K562 (cell line): Measurements from ENCODE around the gene SLX9. TPM values are rescaled to one million over a fixed set of nuclear protein-coding genes. Genes with fewer than 3 reads are reported as not detected.

ENCODE experiments used
- ATAC-seq: fragments of 200-7000 bp; cut with Tn5 transposase; 3 replicates; pipeline ENCODE4 v1.9.1; 2020; ENCODE audit warnings: moderate library complexity
- BruUV-seq: library from RNA; stranded (reverse); fragments of 400-500 nt; replicated peaks from 2 replicates; lab custom pipeline; 2021; lab: Mats Ljungman, UMichigan
- CTCF ChIA-PET: fragments of 300-600 bp; formaldehyde crosslinking; extraction: SDS; loops from one replicate; lab custom pipeline; 2021; ENCODE audit warnings: low intra/inter-chr PET ratio; lab: Yijun Ruan, JAX
- POLR2A ChIA-PET: fragments of 300-600, 350-650 bp; sonication (Branson Sonifier 250); formaldehyde crosslinking; extraction: SDS; loops from one replicate; lab custom pipeline; 2021; ENCODE audit warnings: antibody characterized with exemption, inconsistent platforms; lab: Yijun Ruan, JAX
- DNase-seq, 4 experiments: peaks; one replicate each; pipeline versions ENCODE4 v3.0.0 to v3.0.0-alpha.2; 2011 to 2018; ENCODE audit warnings: low spot score in 3 of 4, mixed read lengths in 3 of 4; ENCODE audit errors: extremely low read depth in 1 of 4
- FAIRE-seq: peaks from 2 replicates; lab custom pipeline; 2011; peaks lifted over from hg19 to GRCh38; lab: Jason Lieb, UNC
- H2AFZ ChIP-seq: 2 replicates; pipeline ENCODE4 v1.6.0; 2011; ENCODE audit warnings: low read depth, low read length, control low read depth, inconsistent platforms
- H3K27ac ChIP-seq: fragments of 200-600 bp; 3 replicates; pipeline ENCODE4 v1.8.0; 2011; ENCODE audit warnings: low read depth, mild to moderate bottlenecking, control low read depth, inconsistent platforms, low read length, moderate library complexity, mixed read lengths; ENCODE audit errors: extremely low read depth
- H3K27me3 ChIP-seq, 2 experiments: fragments of 300-600 bp in 1 of 2; 2 replicates in 1 of 2; 3 replicates in 1 of 2; pipeline versions ENCODE4 v1.6.0 to v1.8.0; 2011; ENCODE audit warnings: inconsistent platforms in 2 of 2, low read length in 2 of 2, mild to moderate bottlenecking in 1 of 2, mixed read lengths in 1 of 2, moderate library complexity in 1 of 2; ENCODE audit not compliant: control insufficient read depth in 2 of 2, insufficient read depth in 2 of 2
- H3K36me3 ChIP-seq: fragments of 300-600 bp; 3 replicates; pipeline ENCODE4 v1.8.0; 2011; ENCODE audit warnings: mild to moderate bottlenecking, low read length, inconsistent platforms; ENCODE audit not compliant: control insufficient read depth, insufficient read depth
- H3K4me1 ChIP-seq, 2 experiments: fragments of 200-600 bp in 1 of 2; replicated peaks in 1 of 2; 2 replicates in 1 of 2; 3 replicates in 1 of 2; pipeline versions ENCODE4 v1.5.1 to v1.8.0; 2011; ENCODE audit warnings: inconsistent platforms in 2 of 2, low read length in 2 of 2, mild to moderate bottlenecking in 1 of 2, mixed read lengths in 1 of 2, moderate library complexity in 1 of 2; ENCODE audit not compliant: control insufficient read depth in 2 of 2, insufficient read depth in 2 of 2
- H3K4me2 ChIP-seq: 2 replicates; pipeline ENCODE4 v1.6.1; 2011; ENCODE audit warnings: low read length, control low read depth, inconsistent platforms, mixed read lengths; ENCODE audit not compliant: insufficient read depth
- H3K4me3 ChIP-seq: fragments of 200-600 bp; sonication (generic), shearing (Covaris generic); 2 replicates; pipeline ENCODE4 v1.5.1; 2016; ENCODE audit warnings: control low read depth, inconsistent platforms
- H3K79me2 ChIP-seq: fragments of 200-600 bp; 3 replicates; pipeline ENCODE4 v1.8.0; 2011; ENCODE audit warnings: low read length, inconsistent platforms; ENCODE audit not compliant: control insufficient read depth, insufficient read depth
- H3K9ac ChIP-seq, 2 experiments: 2 replicates each; pipeline versions ENCODE4 v1.6.0 to v1.6.1; 2011; ENCODE audit warnings: low read depth in 2 of 2, low read length in 2 of 2, control low read depth in 1 of 2, inconsistent platforms in 1 of 2, mild to moderate bottlenecking in 1 of 2, mixed read lengths in 1 of 2; ENCODE audit not compliant: insufficient read depth in 1 of 2
- H3K9me1 ChIP-seq: one replicate; pipeline ENCODE4 v1.6.0; 2011; ENCODE audit warnings: inconsistent platforms, mild to moderate bottlenecking, low read length, moderate library complexity; ENCODE audit not compliant: control insufficient read depth, insufficient read depth
- H3K9me3 ChIP-seq: replicated peaks from 2 replicates; pipeline ENCODE4 v1.5.1; 2011; ENCODE audit warnings: low read depth, low read length, inconsistent platforms; ENCODE audit not compliant: control insufficient read depth, insufficient read depth
- H4K20me1 ChIP-seq: replicated peaks from 2 replicates; pipeline ENCODE4 v1.6.1; 2011; ENCODE audit warnings: low read length, inconsistent platforms, mixed read lengths; ENCODE audit not compliant: control insufficient read depth, insufficient read depth
- ATF6 ChIP-seq: sonication (generic); formaldehyde crosslinking; IDR thresholded peaks from 2 replicates; pipeline ENCODE4 v1.4.0; 2020; ENCODE audit warnings: mild to moderate bottlenecking, missing genetic modification reagents
- FOXK1 ChIP-seq: sonication (generic); formaldehyde crosslinking; IDR thresholded peaks from 2 replicates; pipeline ENCODE4 v1.8.0; 2022; ENCODE audit warnings: missing genetic modification reagents, mild to moderate bottlenecking, borderline replicate concordance
- HSF4 ChIP-seq: fragments of 250-450 bp; sonication (Bioruptor Pico); IDR thresholded peaks from 2 replicates; pipeline ENCODE4 v2.1.2; 2022; ENCODE audit warnings: mild to moderate bottlenecking, moderate library complexity, borderline replicate concordance
- KDM5B ChIP-seq: fragments of 200-600 bp; sonication (generic); IDR thresholded peaks from 2 replicates; pipeline ENCODE4 v1.6.1; 2012; ENCODE audit warnings: low read depth, mild to moderate bottlenecking, moderate library complexity, low read length, control low read depth, inconsistent platforms; ENCODE audit not compliant: insufficient replicate concordance
- KHSRP ChIP-seq: fragments of 450-650 bp; IDR thresholded peaks from 2 replicates; pipeline ENCODE4 v1.6.1; 2017
- POLR2G ChIP-seq: fragments of 200-400 bp; formaldehyde crosslinking; IDR thresholded peaks from 2 replicates; pipeline ENCODE4 v1.6.1; 2017; ENCODE audit warnings: low read depth, mild to moderate bottlenecking, antibody characterized with exemption, low read length, moderate library complexity
- RBM22 ChIP-seq: fragments of 200-400 bp; formaldehyde crosslinking; IDR thresholded peaks from 2 replicates; pipeline ENCODE4 v1.6.1; 2018; ENCODE audit warnings: low read length, low read depth; ENCODE audit not compliant: poor library complexity, severe bottlenecking
- SAFB ChIP-seq: fragments of 200-400 bp; formaldehyde crosslinking; IDR thresholded peaks from 2 replicates; pipeline ENCODE4 v1.6.1; 2017; ENCODE audit warnings: low read depth, low read length, borderline replicate concordance
- SETDB1 ChIP-seq: IDR thresholded peaks from one replicate; pipeline ENCODE4 v1.6.1; 2012; ENCODE audit warnings: low read length, control low read depth, inconsistent platforms
- VEZF1 ChIP-seq: fragments of 200-800 bp; sonication (Bioruptor generic); IDR thresholded peaks from 2 replicates; pipeline ENCODE4 v1.6.1; 2017; ENCODE audit warnings: missing genetic modification characterization, missing compliant biosample characterization
- ZBED1 ChIP-seq: IDR thresholded peaks from 2 replicates; pipeline ENCODE4 v1.6.1; 2014
- ZBTB43 ChIP-seq: sonication (generic); formaldehyde crosslinking; IDR thresholded peaks from 2 replicates; pipeline ENCODE4 v1.8.0; 2023; ENCODE audit warnings: mild to moderate bottlenecking, missing genetic modification reagents
- ZKSCAN3 ChIP-seq: fragments of 250-450 bp; sonication (Bioruptor Pico); IDR thresholded peaks from 2 replicates; pipeline ENCODE4 v1.4.0; 2020
- ZNF212 ChIP-seq: fragments of 450-650 bp; formaldehyde crosslinking; IDR thresholded peaks from 2 replicates; pipeline ENCODE4 v1.4.0; 2020; ENCODE audit warnings: mild to moderate bottlenecking
- ZNF449 ChIP-seq: fragments of 250-450 bp; sonication (Bioruptor Pico); IDR thresholded peaks from 2 replicates; pipeline ENCODE4 v1.8.0; 2022; ENCODE audit warnings: moderate library complexity, mild to moderate bottlenecking, inconsistent platforms
- WGBS: fragments of 100-300 bp; shearing (Covaris generic); methylation state at CpG from one replicate; pipeline ENCODE4 v1.1.6; 2016; ENCODE audit warnings: low coverage, mixed read lengths; ENCODE audit not compliant: insufficient coverage; ENCODE audit errors: missing lambda C conversion rate; 5-methylcytosine and 5-hydroxymethylcytosine counted together
- in situ Hi-C: fragments of 300-500 bp; cut with MboI; formaldehyde crosslinking; loops from 4 replicates; pipeline ENCODE4 v1.15.0; 2018; ENCODE audit warnings: inconsistent platforms, mixed read lengths
- intact Hi-C: fragments of 100-400 bp; cut with micrococcal nuclease; formaldehyde crosslinking; loops from 2 replicates; pipeline ENCODE4 v1.14.2; 2022
- polyA plus RNA-seq, 8 experiments: library from polyadenylated mRNA; depleted of rRNA in 4 of 8; stranded (reverse) in 5 of 8; unstranded in 3 of 8; fragments of >200 nt; fragmentation: Nextera tagmentation in 2 of 8; fragmentation: Illumina TruSeq in 1 of 8; extraction: Ambion mirVana in 2 of 8; extraction: Trizol in 1 of 8; gene quantifications; 2 replicates each; pipeline versions ENCODE4 v1.2.1 to v1.2.3, GENCODE V29; 2011 to 2014; ENCODE audit warnings: inconsistent platforms in 1 of 8, missing spikeins in 1 of 8
- total RNA-seq, 7 experiments: library from RNA; depleted of rRNA in 6 of 7; stranded (reverse); fragments of >200 nt in 6 of 7; fragmentation: Illumina TruSeq in 2 of 7; extraction: Trizol in 2 of 7; gene quantifications; 2 replicates each; pipeline versions ENCODE4 v1.2.1 to v1.2.3, GENCODE V29; 2011 to 2021; ENCODE audit warnings: low replicate concordance in 1 of 7

The SLX9 gene
- total and polyA plus RNA-seq, 9 of the 15 experiments (the other 6 are each of a cell fraction or from before 2014, with no cell fraction given), result 1.2 to 75.5 (median 16.5) TPM

- peaks cover 5 to 69% of the 10 kb centered on the region in 2 experiments; a peak in 4 of 5 replicates for H3K4me1 ChIP-seq
- ATAC-seq, result no peak
- H3K36me3 ChIP-seq, result peaks cover 90% of the 10 kb centered on the region; the same call in 2 of the 3 replicates
- intact Hi-C loops, result no loop called here
- no TSS peak for BruUV-seq
- no peak for DNase-seq
- ChIA-PET CTCF (no interaction called here), POLR2A (interaction anchor here (0.7 kb wide), 1 partner anchor 162 kb away, joined by 3 read pairs; no protein-coding TSS in a partner anchor)
- no peaks in the 10 kb centered on the region for H3K9me1 ChIP-seq
- H3K27ac ChIP-seq, result no peak overlapping the region
- no peak overlapping the region for H2AFZ ChIP-seq
- H4K20me1 ChIP-seq, result peaks cover 22% of the 10 kb centered on the region
- no peak overlapping the region for H3K4me3 ChIP-seq
- WGBS, result 94% methylated on average over 27 of the region's 36 CpGs
- H3K27me3 ChIP-seq, result no peaks in the 10 kb centered on the region
- peak overlapping the region in 1 of 2 experiments; percentile 1; a peak in 1 of 4 replicates for H3K9ac ChIP-seq
- no peak for FAIRE-seq
- H3K79me2 ChIP-seq, result no peaks in the 10 kb centered on the region
- H3K9me3 ChIP-seq, result no peaks in the 10 kb centered on the region
- in situ Hi-C loops, result loop anchor here (25.0 kb wide), 1 partner anchor 866 kb away; no protein-coding TSS in a partner anchor
- H3K4me2 ChIP-seq, result no peak overlapping the region
- TF ChIP-seq KDM5B, result no peak
- TF ChIP-seq RBM22, result peak; percentile 47
- TF ChIP-seq KHSRP, result no peak
- no peak for TF ChIP-seq VEZF1
- TF ChIP-seq ZBED1, result no peak
- no peak for TF ChIP-seq SETDB1
- TF ChIP-seq ATF6 (CRISPR knock-in tag), result no peak
- TF ChIP-seq SAFB, result no peak
- no peak for TF ChIP-seq ZKSCAN3 (CRISPR knock-in tag)
- TF ChIP-seq ZNF212, result no peak
- TF ChIP-seq ZNF449, result no peak
- TF ChIP-seq FOXK1, result no peak
- TF ChIP-seq ZBTB43, result no peak
- TF ChIP-seq POLR2G, result peak; percentile 59; the same call in 1 of the 2 replicates
- no peak for TF ChIP-seq HSF4 (CRISPR knock-in tag)
Measured at GRCh38 chr21:44970766-44971671, 31.2 kb downstream of the SLX9 start.
